CD8-positive, alpha-beta memory T cell (primary cell): ENCODE measurements around the gene SEC24C. TPM values are rescaled to one million over a fixed set of nuclear protein-coding genes. Genes with fewer than 3 reads are reported as not detected.

Experiments
- CTCF ChIA-PET: fragments of 350-600 bp; sonication (Branson Sonifier 250); formaldehyde crosslinking; loops from one replicate; lab custom pipeline; 2021; ENCODE audit warnings: antibody characterized with exemption; lab: Charles Lee
- POLR2A ChIA-PET: fragments of 350-600 bp; sonication (Branson Sonifier 250); formaldehyde crosslinking; loops from one replicate; lab custom pipeline; 2021; ENCODE audit warnings: antibody characterized with exemption; lab: Charles Lee
- DNase-seq, 5 donors: peaks; one replicate each; pipeline versions ENCODE4 v3.0.0 to v3.0.0-alpha.2; 2020 to 2022; ENCODE audit warnings: mixed read lengths in 1 of 5
- H3K27ac ChIP-seq: one replicate; pipeline ENCODE4 v1.7.0; 2013; ENCODE audit warnings: low read depth, mild to moderate bottlenecking, low read length, moderate library complexity
- H3K27me3 ChIP-seq: 2 replicates; pipeline ENCODE4 v1.7.0; 2013; ENCODE audit warnings: low read length, mild to moderate bottlenecking; ENCODE audit not compliant: insufficient read depth, poor library complexity, severe bottlenecking
- H3K36me3 ChIP-seq: 2 replicates; pipeline ENCODE4 v1.7.0; 2013; ENCODE audit warnings: mild to moderate bottlenecking, low read length, moderate library complexity; ENCODE audit not compliant: insufficient read depth
- H3K4me1 ChIP-seq: 2 replicates; pipeline ENCODE4 v1.7.0; 2013; ENCODE audit warnings: mild to moderate bottlenecking, low read length, moderate library complexity; ENCODE audit not compliant: insufficient read depth
- H3K4me3 ChIP-seq: 2 replicates; pipeline ENCODE4 v1.7.0; 2013; ENCODE audit warnings: mild to moderate bottlenecking, low read length
- H3K9me3 ChIP-seq: 2 replicates; pipeline ENCODE4 v1.7.0; 2013; ENCODE audit warnings: mild to moderate bottlenecking, low read length
- H3K27ac Mint-ChIP-seq, 8 donors: one replicate each; pipeline ENCODE4 v1.8.0; 2020 to 2021; ENCODE audit warnings: mixed read lengths in 8 of 8, mild to moderate bottlenecking in 6 of 8, inconsistent platforms in 3 of 8, moderate library complexity in 3 of 8
- H3K27me3 Mint-ChIP-seq, 2 donors: one replicate each; pipeline ENCODE4 v1.8.0; 2020 to 2021; ENCODE audit warnings: mixed read lengths in 2 of 2, mild to moderate bottlenecking in 1 of 2, moderate library complexity in 1 of 2
- H3K36me3 Mint-ChIP-seq, 3 donors: one replicate each; pipeline ENCODE4 v1.8.0; 2020 to 2021; ENCODE audit warnings: mixed read lengths in 3 of 3, inconsistent platforms in 1 of 3, mild to moderate bottlenecking in 1 of 3
- H3K4me1 Mint-ChIP-seq, 3 donors: one replicate each; pipeline ENCODE4 v1.8.0; 2020 to 2021; ENCODE audit warnings: mixed read lengths in 3 of 3, inconsistent platforms in 1 of 3, mild to moderate bottlenecking in 1 of 3
- H3K4me3 Mint-ChIP-seq, 7 donors: one replicate each; pipeline ENCODE4 v1.8.0; 2020 to 2021; ENCODE audit warnings: mixed read lengths in 7 of 7, mild to moderate bottlenecking in 6 of 7, moderate library complexity in 4 of 7, inconsistent platforms in 2 of 7
- H3K9me3 Mint-ChIP-seq, 5 donors: one replicate each; pipeline ENCODE4 v1.8.0; 2020 to 2022; ENCODE audit warnings: mixed read lengths in 5 of 5, mild to moderate bottlenecking in 3 of 5, moderate library complexity in 2 of 5, inconsistent platforms in 1 of 5
- polyA plus RNA-seq: library from polyadenylated mRNA; unstranded; fragments of 300-500 nt; fragmentation: Illumina TruSeq; gene quantifications from one replicate; pipeline ENCODE4 v1.2.3, GENCODE V29; 2021
- total RNA-seq, 2 experiments: library from RNA; stranded (reverse); gene quantifications; one replicate each; pipeline ENCODE4 v1.2.3, GENCODE V29; 2021

Gene SEC24C
- total and polyA plus RNA-seq, 3 experiments from 2014 or later, result 70.3 to 95.9 (median 93.1) TPM

DNA sequence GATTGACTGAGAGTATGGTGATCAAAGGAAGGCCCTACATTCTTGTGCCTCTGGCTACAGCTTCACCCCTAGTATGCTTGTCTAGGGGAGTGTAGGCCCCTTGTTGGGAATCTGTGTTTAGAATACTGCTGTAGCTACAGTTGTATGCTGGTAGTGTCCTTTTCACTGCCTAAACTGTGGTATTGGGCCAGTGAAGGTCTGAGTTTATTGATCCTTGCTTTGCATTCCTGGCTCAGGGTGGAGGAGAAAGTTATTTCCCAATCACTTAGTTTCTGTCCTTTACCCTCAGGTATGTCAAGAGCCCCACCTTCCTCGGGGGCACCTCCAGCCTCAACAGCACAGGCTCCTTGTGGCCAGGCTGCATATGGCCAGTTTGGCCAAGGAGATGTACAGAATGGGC lies 6.6 kb downstream of the SEC24C start:
- H3K36me3 Mint-ChIP-seq, result peaks cover 8 to 73% (median 17%) of the 10 kb centered on the region in 3 donors
- CTCF ChIA-PET, result no interaction called here
- no peak for DNase-seq
- no peaks in the 10 kb centered on the region for H3K9me3 ChIP-seq
- H3K27ac ChIP-seq, result no peak overlapping the region
- peaks cover 34% of the 10 kb centered on the region for H3K4me1 ChIP-seq
- peak overlapping the region in 6 of 8 donors; percentile 27 to 91 (median 63) for H3K27ac Mint-ChIP-seq
- H3K27me3 Mint-ChIP-seq, result no peaks in the 10 kb centered on the region
- H3K36me3 ChIP-seq, result peaks cover 56% of the 10 kb centered on the region
- H3K4me3 ChIP-seq, result no peak overlapping the region
- POLR2A ChIA-PET, result no interaction called here
- no peaks in the 10 kb centered on the region for H3K27me3 ChIP-seq
- H3K4me3 Mint-ChIP-seq, result peak overlapping the region in 1 of 7 donors; percentile 5
- H3K4me1 Mint-ChIP-seq, result peaks cover 36 to 57% (median 53%) of the 10 kb centered on the region in 3 donors
- no peaks in the 10 kb centered on the region for H3K9me3 Mint-ChIP-seq

DNA sequence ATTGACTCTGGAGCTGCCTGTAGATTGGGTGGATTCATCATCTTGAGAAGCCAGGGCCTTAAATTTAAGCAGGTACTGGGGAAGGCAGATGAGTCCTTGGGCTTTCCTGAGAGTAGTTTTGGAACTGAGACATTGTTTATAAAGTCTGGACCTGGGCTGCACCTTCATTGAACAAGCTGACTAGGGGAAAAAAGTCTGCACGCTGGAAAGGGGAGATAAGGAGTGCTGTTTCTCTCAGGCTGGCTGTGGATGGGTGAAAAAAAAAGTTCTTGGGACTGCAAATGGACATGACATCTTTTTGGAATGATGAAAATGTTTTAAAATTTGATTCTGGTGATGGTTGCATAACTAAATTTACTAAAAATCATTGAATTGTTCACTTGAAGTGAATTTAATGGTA lies 12.0 kb downstream of the SEC24C start:
- peak overlapping the region in 7 of 8 donors; percentile 54 to 85 (median 75) for H3K27ac Mint-ChIP-seq
- CTCF ChIA-PET, result interaction anchor here (1.3 to 1.5 kb wide), 2 partner anchors 11 to 124 kb away, joined by 3 to 4 read pairs; no protein-coding TSS in a partner anchor
- H3K27me3 Mint-ChIP-seq, result no peaks in the 10 kb centered on the region
- peaks cover 49 to 66% (median 64%) of the 10 kb centered on the region in 3 donors for H3K4me1 Mint-ChIP-seq
- DNase-seq, result no peak
- no peak overlapping the region for H3K4me3 ChIP-seq
- H3K27me3 ChIP-seq, result no peaks in the 10 kb centered on the region
- no peaks in the 10 kb centered on the region for H3K9me3 ChIP-seq
- no peak overlapping the region for H3K4me3 Mint-ChIP-seq
- peaks cover 42% of the 10 kb centered on the region for H3K36me3 ChIP-seq
- H3K36me3 Mint-ChIP-seq, result peaks cover 8 to 74% (median 16%) of the 10 kb centered on the region in 3 donors
- no peaks in the 10 kb centered on the region for H3K9me3 Mint-ChIP-seq
- no peak overlapping the region for H3K27ac ChIP-seq
- peaks cover 30% of the 10 kb centered on the region for H3K4me1 ChIP-seq
- POLR2A ChIA-PET, result no interaction called here

DNA sequence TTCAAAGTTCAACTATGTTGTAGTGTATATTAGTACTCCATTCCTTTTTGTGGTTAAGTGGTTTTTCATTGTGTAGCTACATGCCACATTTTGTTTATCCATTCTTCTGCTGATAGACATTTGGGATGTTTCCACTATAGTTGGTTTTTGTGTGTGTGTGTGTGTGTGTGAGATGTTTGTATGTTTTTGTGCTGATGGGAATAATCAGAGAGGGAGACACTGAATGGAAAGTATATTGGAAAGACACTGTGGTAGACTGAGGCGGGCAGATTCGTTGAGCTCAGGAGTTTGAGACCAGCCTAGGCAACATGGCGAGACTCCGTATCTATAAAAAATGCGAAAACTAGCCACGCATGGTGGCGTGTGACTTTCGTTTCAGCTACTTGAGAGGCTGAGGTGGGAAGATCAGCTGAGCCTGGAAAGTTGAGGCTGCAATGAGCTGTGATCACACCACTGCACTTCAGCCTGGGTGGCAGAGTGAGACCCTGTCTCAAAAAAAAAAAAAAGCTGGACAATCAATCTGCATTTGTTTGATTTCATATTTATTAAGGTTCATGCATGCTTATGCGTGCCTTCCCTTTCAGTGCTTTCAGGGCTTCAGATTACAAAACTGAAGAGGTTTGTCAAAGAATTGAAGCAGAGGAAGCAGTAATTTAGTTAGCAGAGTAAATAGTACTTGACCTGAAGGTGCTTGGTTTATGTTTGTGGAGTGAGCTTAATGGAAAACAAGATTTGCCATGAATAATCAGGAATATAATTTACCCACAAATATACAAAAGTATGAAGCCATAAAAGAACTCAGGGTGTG lies 14.7 kb downstream of the SEC24C start:
- Histone ChIP-seq H3K27me3 (no peaks in the 10 kb centered on the region), H3K9me3 (no peaks in the 10 kb centered on the region), H3K4me1 (peaks cover 53% of the 10 kb centered on the region), H3K36me3 (peaks cover 47% of the 10 kb centered on the region), H3K4me3 (peak overlapping the region; percentile 8), H3K27ac (peak overlapping the region; percentile 72)
- peaks cover 70 to 81% (median 79%) of the 10 kb centered on the region in 3 donors for H3K4me1 Mint-ChIP-seq
- H3K4me3 Mint-ChIP-seq, result peak overlapping the region; percentile 34 to 90 (median 74)
- peak overlapping the region; percentile 90 to 99 (median 95) for H3K27ac Mint-ChIP-seq
- CTCF ChIA-PET, result interaction anchor here (1.0 to 4.2 kb wide), 5 partner anchors 11 to 28 kb away, joined by 3 to 42 read pairs (median 4); partner anchors contain the start of gene SEC24C
- H3K36me3 Mint-ChIP-seq, result peaks cover 18 to 77% (median 23%) of the 10 kb centered on the region in 3 donors
- DNase-seq, result peak in 4 of 5 donors; percentile 36 to 63 (median 48)
- POLR2A ChIA-PET, result interaction anchor here (0.7 to 3.3 kb wide), 9 partner anchors 10 to 1462 kb away, joined by 3 to 38 read pairs (median 11); partner anchors contain the start of genes CHCHD1, SEC24C and ZSWIM8
- no peaks in the 10 kb centered on the region for H3K9me3 Mint-ChIP-seq
- H3K27me3 Mint-ChIP-seq, result no peaks in the 10 kb centered on the region

DNA sequence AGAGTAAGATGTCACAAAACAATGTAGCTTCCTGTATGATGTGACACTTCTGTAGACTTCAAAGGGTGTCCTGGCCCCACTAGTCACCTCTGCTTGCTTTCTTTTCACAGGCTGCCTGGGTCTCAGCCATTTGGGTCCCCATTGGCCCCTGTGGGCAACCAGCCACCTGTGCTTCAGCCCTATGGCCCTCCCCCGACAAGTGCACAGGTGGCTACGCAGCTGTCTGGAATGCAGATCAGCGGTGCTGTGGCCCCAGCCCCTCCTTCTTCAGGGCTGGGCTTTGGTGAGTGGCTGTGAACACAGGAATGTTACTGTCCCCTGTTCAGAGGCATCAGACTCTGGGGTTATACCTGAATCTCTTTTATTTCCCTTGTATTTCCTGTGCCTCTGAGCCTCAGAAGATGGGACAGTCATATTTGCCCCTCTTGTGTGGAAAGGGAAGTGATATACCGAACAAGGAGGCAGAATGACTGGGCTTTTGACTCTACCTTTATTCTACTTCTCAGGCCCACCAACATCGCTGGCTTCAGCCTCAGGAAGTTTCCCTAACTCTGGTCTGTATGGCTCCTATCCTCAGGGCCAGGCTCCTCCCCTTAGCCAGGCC lies 15.4 kb downstream of the SEC24C start:
- POLR2A ChIA-PET, result interaction anchor here (0.5 to 3.3 kb wide), 10 partner anchors 10 to 1462 kb away, joined by 3 to 38 read pairs (median 8); partner anchors contain the start of genes CHCHD1, SEC24C and ZSWIM8
- H3K36me3 ChIP-seq, result peaks cover 47% of the 10 kb centered on the region
- no peak overlapping the region for H3K4me3 ChIP-seq
- no peaks in the 10 kb centered on the region for H3K27me3 ChIP-seq
- Mint-ChIP-seq H3K9me3 (no peaks in the 10 kb centered on the region), H3K27me3 (no peaks in the 10 kb centered on the region), H3K27ac (peak overlapping the region; percentile 90 to 99 (median 95)), H3K4me1 (peaks cover 71 to 81% (median 78%) of the 10 kb centered on the region in 3 donors), H3K36me3 (peaks cover 19 to 78% (median 25%) of the 10 kb centered on the region in 3 donors), H3K4me3 (peak overlapping the region; percentile 34 to 90 (median 74))
- peak; percentile 49 to 92 (median 79) for DNase-seq
- H3K4me1 ChIP-seq, result peaks cover 54% of the 10 kb centered on the region
- H3K27ac ChIP-seq, result peak overlapping the region; percentile 72
- H3K9me3 ChIP-seq, result no peaks in the 10 kb centered on the region
- CTCF ChIA-PET, result interaction anchor here (0.9 to 4.2 kb wide), 5 partner anchors 11 to 29 kb away, joined by 3 to 42 read pairs (median 4); partner anchors contain the start of genes CHCHD1 and SEC24C

DNA sequence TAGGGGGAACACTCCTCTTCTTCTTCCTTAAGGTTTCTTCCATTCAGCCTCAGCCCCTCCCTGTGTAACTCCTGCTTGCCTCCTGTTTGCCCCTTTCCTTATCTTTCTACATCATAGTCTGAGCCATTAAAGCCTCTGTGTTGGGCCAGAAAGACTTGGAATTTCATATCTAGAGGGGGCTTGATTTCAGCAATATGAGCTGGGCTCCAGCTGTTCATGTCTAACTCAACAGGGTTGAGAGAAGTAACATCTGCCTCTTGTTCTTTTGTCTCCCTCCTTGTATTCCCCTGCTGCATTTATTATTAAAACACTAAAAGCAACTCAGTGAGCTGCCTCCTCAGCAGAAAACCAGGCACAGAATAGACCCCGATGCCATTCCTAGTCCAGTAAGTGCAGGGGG lies 17.6 kb downstream of the SEC24C start:
- ChIA-PET CTCF (no interaction called here), POLR2A (no interaction called here)
- Histone ChIP-seq H3K4me3 (no peak overlapping the region), H3K4me1 (peaks cover 51% of the 10 kb centered on the region), H3K9me3 (no peaks in the 10 kb centered on the region), H3K27ac (no peak overlapping the region), H3K36me3 (peaks cover 68% of the 10 kb centered on the region), H3K27me3 (no peaks in the 10 kb centered on the region)
- peaks cover 73 to 84% (median 75%) of the 10 kb centered on the region in 3 donors for H3K4me1 Mint-ChIP-seq
- peak overlapping the region; percentile 90 to 99 (median 95) for H3K27ac Mint-ChIP-seq
- no peaks in the 10 kb centered on the region for H3K27me3 Mint-ChIP-seq
- DNase-seq, result no peak
- H3K9me3 Mint-ChIP-seq, result no peaks in the 10 kb centered on the region
- H3K36me3 Mint-ChIP-seq, result peaks cover 35 to 85% (median 35%) of the 10 kb centered on the region in 3 donors
- peak overlapping the region in 4 of 7 donors; percentile 19 to 62 (median 50) for H3K4me3 Mint-ChIP-seq

DNA sequence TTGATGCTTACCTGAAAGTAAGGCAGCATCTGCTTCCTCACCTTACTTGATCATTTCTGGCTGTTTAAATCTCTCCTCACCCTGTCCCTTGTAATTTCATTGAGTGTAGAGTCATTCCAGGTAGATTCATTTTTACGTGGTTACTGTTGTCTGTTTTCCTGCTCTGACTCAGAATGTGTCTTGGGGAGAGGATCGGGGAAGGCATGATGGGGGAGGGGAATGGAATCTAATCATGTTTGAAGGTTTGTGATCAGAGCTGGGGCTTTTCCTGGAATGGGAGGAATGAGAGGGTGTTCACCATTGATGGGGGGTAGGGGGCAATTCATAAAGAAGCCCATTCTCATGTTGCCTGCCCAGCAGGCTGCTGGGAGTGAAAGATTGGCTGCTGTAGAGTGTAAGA lies 18.7 kb downstream of the SEC24C start:
- Mint-ChIP-seq H3K27me3 (no peaks in the 10 kb centered on the region), H3K4me1 (peaks cover 67 to 78% (median 73%) of the 10 kb centered on the region in 3 donors), H3K4me3 (peak overlapping the region in 6 of 7 donors; percentile 0 to 63 (median 7)), H3K27ac (peak overlapping the region; percentile 90 to 97 (median 95)), H3K9me3 (no peaks in the 10 kb centered on the region), H3K36me3 (peaks cover 35 to 88% (median 40%) of the 10 kb centered on the region in 3 donors)
- H3K4me1 ChIP-seq, result peaks cover 51% of the 10 kb centered on the region
- H3K4me3 ChIP-seq, result no peak overlapping the region
- H3K27ac ChIP-seq, result no peak overlapping the region
- DNase-seq, result no peak
- H3K9me3 ChIP-seq, result no peaks in the 10 kb centered on the region
- POLR2A ChIA-PET, result interaction anchor here (0.7 to 2.4 kb wide), 2 partner anchors 9 to 236 kb away, joined by 3 to 12 read pairs; a partner anchor contains a TSS
- H3K27me3 ChIP-seq, result no peaks in the 10 kb centered on the region
- CTCF ChIA-PET, result interaction anchor here (0.8 to 1.1 kb wide), 2 partner anchors 32 to 117 kb away, joined by 3 to 5 read pairs; no protein-coding TSS in a partner anchor
- H3K36me3 ChIP-seq, result peaks cover 71% of the 10 kb centered on the region

DNA sequence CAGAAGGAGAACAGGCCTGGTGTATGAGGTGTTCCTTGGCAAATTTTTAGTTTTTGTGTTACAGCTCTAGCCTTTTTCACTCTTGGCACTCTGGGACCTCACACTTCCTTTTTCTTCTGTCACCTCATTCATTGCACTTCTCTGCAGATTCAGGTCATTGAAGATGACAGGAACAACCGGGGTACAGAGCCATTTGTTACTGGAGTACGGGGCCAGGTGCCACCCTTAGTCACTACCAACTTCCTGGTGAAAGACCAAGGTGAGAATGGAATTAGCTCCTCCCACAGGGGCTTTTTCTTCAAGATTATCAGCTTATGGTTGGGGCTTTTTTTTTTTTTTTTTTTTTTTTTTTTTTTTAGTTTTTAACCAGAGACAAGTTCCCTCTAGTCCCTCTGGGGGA lies 19.2 kb downstream of the SEC24C start:
- Mint-ChIP-seq H3K4me1 (peaks cover 63 to 73% (median 69%) of the 10 kb centered on the region in 3 donors), H3K27me3 (no peaks in the 10 kb centered on the region), H3K27ac (peak overlapping the region; percentile 90 to 97 (median 95))

More for the DNA sequence above, 19.2 kb downstream of the SEC24C start:
- Histone ChIP-seq H3K36me3 (peaks cover 73% of the 10 kb centered on the region), H3K4me3 (no peak overlapping the region), H3K27me3 (no peaks in the 10 kb centered on the region), H3K4me1 (peaks cover 49% of the 10 kb centered on the region), H3K27ac (no peak overlapping the region), H3K9me3 (no peaks in the 10 kb centered on the region)
- Mint-ChIP-seq H3K9me3 (no peaks in the 10 kb centered on the region), H3K36me3 (peaks cover 35 to 91% (median 41%) of the 10 kb centered on the region in 3 donors), H3K4me3 (peak overlapping the region; percentile 0 to 65 (median 13))
- DNase-seq, result peak in 2 of 5 donors; percentile 50 to 61
- ChIA-PET POLR2A (interaction anchor here (0.5 to 2.4 kb wide), 3 partner anchors 9 to 1522 kb away, joined by 3 to 12 read pairs (median 3); a partner anchor contains a TSS), CTCF (interaction anchor here (0.8 to 1.1 kb wide), 2 partner anchors 32 to 116 kb away, joined by 3 to 5 read pairs; no protein-coding TSS in a partner anchor)
